ENCODE data around the gene PRR18.

DNA sequence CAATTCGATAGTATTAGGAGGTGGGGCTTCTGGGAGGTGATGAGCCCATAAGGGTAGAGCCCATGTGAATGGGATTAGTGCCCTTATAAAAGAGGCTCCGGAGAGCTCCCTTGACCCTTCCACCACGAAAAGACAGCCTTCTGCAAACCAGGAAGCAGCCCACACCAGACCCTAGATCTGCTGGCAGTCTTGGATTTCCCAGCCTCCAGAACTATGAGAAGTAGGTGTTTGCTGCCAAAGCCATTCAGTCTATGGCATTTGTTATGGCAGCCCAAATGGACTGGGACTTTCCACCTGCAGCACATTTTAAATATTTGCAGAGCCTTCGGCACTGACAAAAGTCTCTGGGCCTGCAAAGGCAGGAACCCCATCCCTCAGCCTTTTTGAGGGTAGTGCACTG, 46.0 kb upstream of the PRR18 start:
- TF ChIP-seq CTCF (IDR thresholded peaks at IDR 0.05; ENCODE audit: insufficient read depth, low read depth, low read length) (no peak), EZH2 (IDR thresholded peaks at IDR 0.05; ENCODE audit: insufficient read depth, low read length) (no peak)

Measured in astrocyte (in vitro differentiated cells and primary cell).